ENCODE results near the gene RANBP9.

Gene RANBP9

GRCh38 chr6:13697857-13698256 is 13.8 kb downstream of the RANBP9 start:
- no peaks in the 10 kb centered on the region; the same call in none of the 2 replicates for H3K36me3 ChIP-seq
- H3K27me3 ChIP-seq = no peaks in the 10 kb centered on the region
- TF ChIP-seq CTCF (IDR thresholded peaks at IDR 0.05; ENCODE audit: low read depth, low read length) = no peak
- H3K4me1 ChIP-seq = no peaks in the 10 kb centered on the region
- H3K4me3 ChIP-seq (ENCODE audit: low read depth, low read length) = no peak overlapping the region
- no peak for DNase-seq
- no peaks in the 10 kb centered on the region for H3K9me3 ChIP-seq

GRCh38 chr6:13696226-13696625 is 15.4 kb downstream of the RANBP9 start:
- H3K36me3 ChIP-seq = no peaks in the 10 kb centered on the region; the same call in none of the 2 replicates
- DNase-seq = no peak
- TF ChIP-seq CTCF (IDR thresholded peaks at IDR 0.05; ENCODE audit: low read depth, low read length) = no peak

GRCh38 chr6:13695252-13695651 is 16.4 kb downstream of the RANBP9 start:
- no peak overlapping the region for H3K4me3 ChIP-seq (ENCODE audit: low read depth, low read length)
- H3K9me3 ChIP-seq = no peaks in the 10 kb centered on the region
- no peak for DNase-seq
- TF ChIP-seq CTCF (IDR thresholded peaks at IDR 0.05; ENCODE audit: low read depth, low read length) = no peak
- H3K4me1 ChIP-seq = no peaks in the 10 kb centered on the region
- H3K36me3 ChIP-seq = no peaks in the 10 kb centered on the region; the same call in none of the 2 replicates
- no peaks in the 10 kb centered on the region for H3K27me3 ChIP-seq

More at GRCh38 chr6:13696226-13696625, 15.4 kb downstream of the RANBP9 start:
- Histone ChIP-seq H3K4me1 (no peaks in the 10 kb centered on the region), H3K9me3 (no peaks in the 10 kb centered on the region), H3K27me3 (no peaks in the 10 kb centered on the region), H3K4me3 (ENCODE audit: low read depth, low read length) (no peak overlapping the region)

GRCh38 chr6:13694562-13694961 is 17.1 kb downstream of the RANBP9 start:
- no peak for TF ChIP-seq CTCF (IDR thresholded peaks at IDR 0.05; ENCODE audit: low read depth, low read length)
- no peaks in the 10 kb centered on the region for H3K9me3 ChIP-seq
- no peak overlapping the region for H3K4me3 ChIP-seq (ENCODE audit: low read depth, low read length)
- H3K36me3 ChIP-seq = no peaks in the 10 kb centered on the region; the same call in none of the 2 replicates
- no peaks in the 10 kb centered on the region for H3K4me1 ChIP-seq
- no peak for DNase-seq
- H3K27me3 ChIP-seq = no peaks in the 10 kb centered on the region

- no peak for DNase-seq
- H3K9me3 ChIP-seq = no peaks in the 10 kb centered on the region
- H3K4me3 ChIP-seq (ENCODE audit: low read depth, low read length) = no peak overlapping the region
- no peak for TF ChIP-seq CTCF (IDR thresholded peaks at IDR 0.05; ENCODE audit: low read depth, low read length)
- no peaks in the 10 kb centered on the region for H3K36me3 ChIP-seq
- no peaks in the 10 kb centered on the region for H3K27me3 ChIP-seq
- no peaks in the 10 kb centered on the region for H3K4me1 ChIP-seq
Observed at GRCh38 chr6:13689511-13690256, 22.0 kb downstream of the RANBP9 start.

GRCh38 chr6:13688692-13689196 is 22.9 kb downstream of the RANBP9 start:
- no peak for TF ChIP-seq CTCF (IDR thresholded peaks at IDR 0.05; ENCODE audit: low read depth, low read length)
- Histone ChIP-seq H3K4me1 (no peaks in the 10 kb centered on the region), H3K36me3 (no peaks in the 10 kb centered on the region), H3K27me3 (no peaks in the 10 kb centered on the region), H3K9me3 (no peaks in the 10 kb centered on the region), H3K4me3 (ENCODE audit: low read depth, low read length) (no peak overlapping the region)
- no peak for DNase-seq

Measured in BE2C (cell line).